Coronary artery (tissue), 2 donors: Measurements from ENCODE around the gene OBSCN.

Source experiments
- DNase-seq: peaks from one replicate; pipeline ENCODE4 v3.0.0-alpha.2; 2017; ENCODE audit warnings: low spot score
- H3K27ac ChIP-seq, 2 donors: fragments of 200-600 bp; sonication (generic); one replicate each; pipeline ENCODE4 v1.5.1; 2016 to 2019
- H3K4me3 ChIP-seq: fragments of 200-600 bp; sonication (generic); 2 replicates; pipeline ENCODE4 v1.5.1; 2016; ENCODE audit warnings: mild to moderate bottlenecking, moderate library complexity
- CTCF ChIP-seq: fragments of 200-600 bp; sonication (generic); IDR thresholded peaks from one replicate; pipeline ENCODE4 v1.5.1; 2019; ENCODE audit warnings: antibody characterized with exemption

The OBSCN gene

GRCh38 chr1:228417483-228418203 is 209.8 kb downstream of the OBSCN start:
- no peak for DNase-seq
- no peak overlapping the region for H3K4me3 ChIP-seq
- no peak for TF ChIP-seq CTCF
- no peak overlapping the region for H3K27ac ChIP-seq

DNA sequence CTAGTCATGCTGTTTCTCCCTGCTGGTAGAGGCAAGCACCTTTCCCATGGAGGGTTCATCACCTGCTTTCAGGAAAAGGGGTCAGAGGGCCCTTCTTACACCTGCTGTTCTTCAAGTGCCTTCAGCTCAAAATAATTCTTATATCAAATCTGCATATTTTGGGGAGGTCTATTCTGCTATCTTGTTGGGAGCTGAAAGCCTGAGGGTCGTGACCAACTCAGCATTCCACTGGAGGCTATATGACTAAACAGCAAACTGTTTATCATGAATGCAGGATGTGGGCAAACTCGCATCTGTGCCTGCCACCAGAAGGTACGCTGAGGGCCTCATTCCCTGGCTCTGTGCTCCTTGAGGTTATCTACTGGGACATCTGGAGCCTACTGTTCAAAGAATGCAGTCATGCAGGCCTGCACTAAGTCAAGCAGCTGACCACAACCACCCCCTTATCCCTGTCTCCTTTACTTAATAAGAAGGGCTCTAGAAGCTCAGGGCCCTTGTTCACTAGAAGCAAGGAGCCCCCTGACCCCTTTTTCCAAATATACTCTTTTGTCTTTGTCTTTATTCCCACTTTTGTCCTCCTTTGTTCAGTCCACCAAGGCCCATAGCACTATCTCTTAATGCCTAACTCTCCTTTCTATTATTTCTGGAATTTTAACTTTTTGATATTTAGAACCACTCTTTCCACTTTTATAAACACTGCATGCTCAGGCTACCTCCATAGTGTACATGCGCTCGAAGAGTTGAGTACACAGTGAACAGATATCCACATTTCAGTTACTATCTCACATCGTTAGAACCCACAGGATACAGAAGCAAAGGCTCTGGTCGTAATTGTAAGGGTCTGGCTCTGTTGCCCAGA is 213.4 kb downstream of the OBSCN start:
- DNase-seq = no peak
- H3K27ac ChIP-seq = no peak overlapping the region
- H3K4me3 ChIP-seq = no peak overlapping the region
- TF ChIP-seq CTCF = no peak

GRCh38 chr1:228423404-228424053 is 215.7 kb downstream of the OBSCN start:
- no peak for TF ChIP-seq CTCF
- no peak overlapping the region for H3K27ac ChIP-seq
- H3K4me3 ChIP-seq = no peak overlapping the region
- no peak for DNase-seq

DNA sequence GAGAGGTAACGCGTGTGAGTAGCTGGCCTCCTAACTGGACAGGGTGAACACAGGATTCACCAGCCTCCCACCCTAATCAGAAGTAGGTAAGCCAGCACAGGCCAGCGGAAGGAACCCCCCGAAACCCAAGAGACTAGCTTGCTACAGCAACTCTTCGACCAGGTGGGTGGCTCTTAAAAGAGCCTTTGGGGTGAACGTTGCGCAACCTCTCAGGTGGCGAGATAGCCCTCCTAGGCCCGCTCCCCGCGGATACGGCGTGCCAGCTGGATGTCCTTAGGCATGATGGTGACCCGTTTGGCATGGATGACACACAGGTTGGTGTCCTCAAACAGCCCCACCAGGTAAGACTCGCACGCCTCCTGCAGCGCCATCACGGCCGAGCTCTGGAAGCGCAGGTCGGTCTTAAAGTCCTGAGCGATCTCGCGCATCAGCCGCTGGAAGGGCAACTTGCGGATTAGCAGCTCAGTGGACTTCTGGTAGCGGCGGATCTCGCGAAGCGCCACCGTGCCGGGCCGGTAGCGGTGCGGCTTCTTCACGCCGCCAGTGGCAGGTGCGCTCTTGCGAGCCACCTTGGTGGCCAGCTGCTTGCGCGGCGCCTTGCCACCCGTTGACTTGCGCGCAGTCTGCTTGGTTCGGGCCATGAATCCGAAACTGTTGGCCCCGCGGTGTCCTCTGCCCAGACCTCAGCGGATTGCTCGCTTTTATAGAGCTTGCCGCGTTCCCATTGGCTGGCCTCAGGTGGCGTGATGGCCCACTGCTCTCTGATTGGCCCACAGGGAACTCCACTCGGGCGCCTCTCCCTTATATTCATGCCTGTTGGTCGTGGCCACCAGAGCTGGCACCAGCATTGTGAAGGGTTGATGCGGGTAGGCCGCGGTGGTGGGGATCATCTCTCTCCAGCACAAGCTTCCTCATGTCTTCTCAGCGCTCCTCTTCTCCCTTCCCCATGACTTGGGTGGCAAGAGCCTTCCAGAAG is 217.1 kb downstream of the OBSCN start:
- H3K27ac ChIP-seq = no peak overlapping the region
- no peak for DNase-seq
- H3K4me3 ChIP-seq = no peak overlapping the region
- TF ChIP-seq CTCF = no peak

DNA sequence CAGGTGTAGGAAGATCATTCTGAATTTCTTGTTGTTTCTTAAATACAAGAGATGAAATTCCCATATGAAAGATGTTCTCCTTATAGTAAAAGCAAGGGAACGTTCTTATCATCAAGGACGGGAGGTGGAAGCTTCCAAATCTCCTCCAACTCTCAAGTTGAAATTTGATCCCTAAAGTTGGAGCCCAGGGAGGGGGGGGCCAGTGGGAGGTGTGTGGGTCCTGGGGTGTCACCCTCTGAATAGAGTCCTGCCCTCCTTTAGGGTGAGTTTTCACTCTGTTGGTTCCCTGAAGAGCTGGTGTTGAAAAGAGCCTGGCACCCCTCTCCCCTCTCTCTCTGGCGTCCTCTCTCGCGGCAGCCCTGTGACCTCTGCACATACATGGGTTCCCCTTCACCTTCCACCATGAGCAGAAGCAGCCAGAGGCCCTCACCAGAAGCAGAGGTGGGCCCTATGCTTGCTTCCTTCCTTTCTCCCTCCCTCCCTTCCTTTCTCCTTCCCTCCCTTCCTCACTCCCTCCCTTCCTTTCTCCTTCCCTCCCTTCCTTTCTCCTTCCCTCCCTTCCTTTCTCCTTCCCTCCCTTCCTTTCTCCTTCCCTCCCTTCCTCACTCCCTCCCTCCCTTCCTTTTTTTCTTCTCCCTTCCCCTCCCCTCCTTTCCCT is 218.8 kb downstream of the OBSCN start:
- no peak for TF ChIP-seq CTCF
- Histone ChIP-seq H3K4me3 (no peak overlapping the region), H3K27ac (no peak overlapping the region)
- no peak for DNase-seq

DNA sequence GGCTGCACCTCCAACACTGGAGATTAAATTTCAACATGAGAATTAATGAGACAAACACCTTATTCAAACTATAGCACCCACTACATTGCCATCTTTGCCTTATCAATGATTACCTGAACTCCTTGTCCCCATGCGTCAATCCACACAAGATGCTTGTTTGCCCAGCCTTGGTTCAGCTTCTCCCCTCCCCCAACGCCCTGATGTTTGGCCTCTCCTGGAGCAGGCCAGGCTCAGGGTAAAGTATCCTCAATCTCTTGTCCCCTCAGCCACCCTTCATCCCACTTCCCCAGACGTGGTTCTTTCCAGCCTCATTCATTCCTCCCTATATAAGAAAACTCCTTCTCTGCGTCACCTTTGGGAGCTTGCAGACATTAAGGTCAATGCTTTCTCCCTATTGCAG is 220.6 kb downstream of the OBSCN start:
- DNase-seq = no peak
- no peak for TF ChIP-seq CTCF
- Histone ChIP-seq H3K4me3 (no peak overlapping the region), H3K27ac (no peak overlapping the region)
